Neural cell (in vitro differentiated cells): ENCODE measurements around the gene CHTF18. TPM values are rescaled to one million over a fixed set of nuclear protein-coding genes. Genes with fewer than 3 reads are reported as not detected.

Experiments
- H2AFZ ChIP-seq: fragments of 200-600, 300-800 bp; sonication (generic), shearing (Covaris generic); 2 replicates; pipeline ENCODE4 v1.6.0; 2014; ENCODE audit warnings: low read depth, mild to moderate bottlenecking, antibody characterized with exemption, low read length, moderate library complexity
- H3F3A ChIP-seq: fragments of 200-600 bp; shearing (Covaris generic); 2 replicates; pipeline ENCODE4 v1.6.1; 2016; ENCODE audit warnings: mild to moderate bottlenecking, moderate library complexity, mixed read lengths, antibody characterized with exemption, low read length; ENCODE audit not compliant: insufficient read depth, poor library complexity, severe bottlenecking
- H3K27ac ChIP-seq: fragments of 200-600, 300-800 bp; sonication (generic), shearing (Covaris generic); 2 replicates; pipeline ENCODE4 v1.5.1; 2014; ENCODE audit warnings: mild to moderate bottlenecking, low read length, moderate library complexity
- H3K27me3 ChIP-seq: fragments of 300-800, 200-600 bp; sonication (generic), shearing (Covaris generic); 2 replicates; pipeline ENCODE4 v1.6.0; 2014; ENCODE audit warnings: mild to moderate bottlenecking, low read depth, low read length, moderate library complexity; ENCODE audit not compliant: insufficient read depth
- H3K36me3 ChIP-seq: fragments of 300-800, 200-600 bp; sonication (generic), shearing (Covaris generic); 2 replicates; pipeline ENCODE4 v1.5.1; 2014; ENCODE audit warnings: mild to moderate bottlenecking, antibody characterized with exemption, low read length, moderate library complexity; ENCODE audit not compliant: insufficient read depth
- H3K4me2 ChIP-seq: fragments of 300-800, 200-600 bp; sonication (generic), shearing (Covaris generic); 2 replicates; pipeline ENCODE4 v1.6.0; 2014; ENCODE audit warnings: mild to moderate bottlenecking, low read length
- H3K4me3 ChIP-seq: fragments of 300-800, 200-600 bp; sonication (generic), shearing (Covaris generic); 2 replicates; pipeline ENCODE4 v1.5.1; 2014; ENCODE audit warnings: mild to moderate bottlenecking, low read length, moderate library complexity
- H3K79me2 ChIP-seq: fragments of 200-600 bp; shearing (Covaris generic); replicated peaks from 2 replicates; pipeline ENCODE4 v1.6.0; 2014; ENCODE audit warnings: mild to moderate bottlenecking, low read length, moderate library complexity; ENCODE audit not compliant: insufficient read depth
- H3K9ac ChIP-seq: fragments of 300-800, 200-600 bp; sonication (generic), shearing (Covaris generic); 2 replicates; pipeline ENCODE4 v1.6.1; 2016; ENCODE audit warnings: mild to moderate bottlenecking, low read length, mixed read lengths
- H3K9me2 ChIP-seq: fragments of 200-600 bp; shearing (Covaris generic); 2 replicates; pipeline ENCODE4 v1.6.1; 2016; ENCODE audit warnings: mild to moderate bottlenecking, low read length, mixed read lengths; ENCODE audit not compliant: insufficient read depth
- H3K9me3 ChIP-seq: fragments of 200-600, 300-800 bp; sonication (generic), shearing (Covaris generic); 2 replicates; pipeline ENCODE4 v1.6.1; 2016; ENCODE audit warnings: mild to moderate bottlenecking, mixed run types, low read length, moderate library complexity, mixed read lengths
- H4K20me1 ChIP-seq: fragments of 200-600 bp; shearing (Covaris generic); 2 replicates; pipeline ENCODE4 v1.6.1; 2016; ENCODE audit warnings: mild to moderate bottlenecking, mixed run types; ENCODE audit not compliant: insufficient read depth
- CTCF ChIP-seq: fragments of 450-650 bp; IDR thresholded peaks from 2 replicates; pipeline ENCODE4 v1.5.1; 2014; ENCODE audit warnings: antibody characterized with exemption, mild to moderate bottlenecking, moderate library complexity; ENCODE audit not compliant: poor library complexity, severe bottlenecking
- EP300 ChIP-seq: fragments of 450-650 bp; conservative IDR thresholded peaks from 2 replicates; pipeline ENCODE4 v1.6.1; 2014; ENCODE audit warnings: antibody characterized with exemption, mild to moderate bottlenecking, moderate library complexity; ENCODE audit not compliant: poor library complexity, severe bottlenecking
- EZH2 ChIP-seq: fragments of 200-600, 300-800 bp; shearing (Covaris generic), sonication (generic); IDR thresholded peaks from 2 replicates; pipeline ENCODE4 v1.6.1; 2014; ENCODE audit warnings: antibody characterized with exemption, low read length, borderline replicate concordance, mild to moderate bottlenecking; ENCODE audit not compliant: insufficient read depth, poor library complexity, severe bottlenecking
- MXI1 ChIP-seq: fragments of 450-650 bp; conservative IDR thresholded peaks from 2 replicates; pipeline ENCODE4 v1.6.1; 2014; ENCODE audit warnings: antibody characterized with exemption, mild to moderate bottlenecking; ENCODE audit not compliant: poor library complexity, severe bottlenecking
- POLR2AphosphoS5 ChIP-seq: IDR thresholded peaks from 2 replicates; pipeline ENCODE4 v1.6.1; 2012
- RAD21 ChIP-seq: fragments of 450-650 bp; conservative IDR thresholded peaks from 2 replicates; pipeline ENCODE4 v1.6.1; 2014; ENCODE audit warnings: antibody characterized with exemption, mild to moderate bottlenecking, moderate library complexity
- REST ChIP-seq: IDR thresholded peaks from 2 replicates; pipeline ENCODE4 v1.6.1; 2012; ENCODE audit warnings: borderline replicate concordance
- SMC3 ChIP-seq: fragments of 450-650 bp; conservative IDR thresholded peaks from 2 replicates; pipeline ENCODE4 v1.6.1; 2014; ENCODE audit warnings: antibody characterized with exemption, mild to moderate bottlenecking, moderate library complexity; ENCODE audit not compliant: poor library complexity
- TAF1 ChIP-seq: IDR thresholded peaks from 2 replicates; pipeline ENCODE4 v1.6.1; 2012; ENCODE audit warnings: low read depth
- polyA plus RNA-seq: library from polyadenylated mRNA; depleted of rRNA; stranded (reverse); fragments of >200 nt; gene quantifications from 2 replicates; pipeline ENCODE4 v1.2.3, GENCODE V29; 2014

CHTF18 gene
- polyA plus RNA-seq, 1 donor from 2014 or later: 31.2 TPM

- Histone ChIP-seq H3K27me3 (no peaks in the 10 kb centered on the region), H4K20me1 (no peaks in the 10 kb centered on the region), H3F3A (no peaks in the 10 kb centered on the region), H3K4me3 (no peak overlapping the region), H3K9ac (no peak overlapping the region), H3K9me3 (no peaks in the 10 kb centered on the region), H3K4me2 (no peak overlapping the region), H2AFZ (no peak overlapping the region), H3K79me2 (peaks cover 9% of the 10 kb centered on the region), H3K36me3 (no peaks in the 10 kb centered on the region), H3K9me2 (no peaks in the 10 kb centered on the region), H3K27ac (no peak overlapping the region)
- no peak for TF ChIP-seq CTCF
- no peak for TF ChIP-seq SMC3
- TF ChIP-seq EP300: no peak
- TF ChIP-seq EZH2: no peak
- TF ChIP-seq MXI1: no peak
- no peak for TF ChIP-seq RAD21
- TF ChIP-seq REST: no peak
- no peak for TF ChIP-seq TAF1
- no peak for TF ChIP-seq POLR2AphosphoS5
Observed at GRCh38 chr16:791131-791530, 2.7 kb downstream of the CHTF18 start.

GRCh38 chr16:792221-792995 is 4.0 kb downstream of the CHTF18 start:
- no peaks in the 10 kb centered on the region for H3K9me3 ChIP-seq
- H3K9me2 ChIP-seq: no peaks in the 10 kb centered on the region
- H3F3A ChIP-seq: no peaks in the 10 kb centered on the region
- H3K79me2 ChIP-seq: peaks cover 9% of the 10 kb centered on the region
- H3K4me3 ChIP-seq: no peak overlapping the region
- H3K36me3 ChIP-seq: no peaks in the 10 kb centered on the region
- no peak overlapping the region for H3K9ac ChIP-seq
- no peak overlapping the region for H3K4me2 ChIP-seq
- H3K27ac ChIP-seq: no peak overlapping the region
- H2AFZ ChIP-seq: no peak overlapping the region
- TF ChIP-seq EZH2 (no peak), RAD21 (no peak)
- H3K27me3 ChIP-seq: no peaks in the 10 kb centered on the region
- no peaks in the 10 kb centered on the region for H4K20me1 ChIP-seq
